RCC 7860 (cell line): ENCODE measurements around the gene STK38L.
A peak's percentile ranks its signal among the peaks of the same experiment; 100 is the strongest.

Source experiments
- DNase-seq: peaks from one replicate; pipeline ENCODE4 v3.0.0-alpha.2; 2015; ENCODE audit warnings: low spot score
- FAIRE-seq: peaks from 2 replicates; lab custom pipeline; 2012; peaks lifted over from hg19 to GRCh38; lab: Jason Lieb, UNC

The STK38L gene

DNA sequence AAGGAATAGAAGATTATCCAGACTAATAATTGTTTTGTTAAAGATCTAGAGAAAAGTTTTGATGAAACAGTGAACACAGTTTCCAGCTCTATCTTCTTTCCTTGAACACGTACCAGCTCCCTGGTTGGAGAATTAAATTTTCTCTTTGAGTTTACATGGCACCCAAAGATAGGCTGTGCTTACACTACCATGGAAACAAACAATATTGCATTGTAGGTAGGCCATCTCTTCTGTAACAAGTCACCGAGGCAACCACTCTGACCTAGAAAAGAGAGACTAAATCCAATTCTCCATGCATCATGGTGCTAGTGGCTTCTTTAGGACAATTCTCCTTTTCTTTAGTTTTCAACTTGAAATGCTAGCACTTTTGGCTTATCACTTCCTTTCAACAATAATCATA is 98.5 kb downstream of the STK38L start:
- DNase-seq = peak; percentile 38
- FAIRE-seq = no peak

DNA sequence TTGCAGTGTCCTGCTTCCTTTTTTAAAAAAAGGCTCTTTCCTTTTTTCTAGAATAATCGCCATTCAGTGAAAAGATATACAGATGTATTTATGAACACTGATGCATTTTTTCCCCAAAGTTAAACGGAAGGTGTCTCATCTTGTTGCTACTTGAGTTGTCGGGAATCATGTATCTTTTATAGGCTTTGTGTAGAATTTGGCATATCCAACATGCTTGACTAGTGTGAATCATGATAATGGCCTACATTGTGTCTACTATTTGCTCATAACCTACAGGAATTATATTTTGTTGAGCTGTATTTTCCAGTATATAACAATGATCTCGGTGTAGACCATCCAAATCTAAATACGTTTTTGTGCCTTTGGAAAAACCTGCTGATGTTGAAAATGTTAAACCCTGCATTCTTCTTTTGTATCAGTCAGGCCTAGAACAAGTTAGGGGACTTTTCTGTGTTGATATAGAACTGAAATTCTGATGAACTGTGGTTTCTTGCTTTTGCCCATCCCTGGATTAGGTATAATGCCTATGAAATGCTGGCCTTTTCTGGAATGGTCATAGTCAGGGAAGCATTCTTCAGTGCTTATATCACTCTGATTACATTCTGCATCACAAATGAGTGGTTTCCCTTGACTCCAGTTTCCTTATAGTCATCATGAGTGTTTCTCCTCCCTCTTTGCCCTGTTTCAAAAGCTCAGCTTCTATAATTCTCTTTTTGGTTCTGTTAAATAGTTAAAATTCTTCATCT is 99.3 kb downstream of the STK38L start:
- DNase-seq (peak; percentile 95), FAIRE-seq (peak; percentile 97)

DNA sequence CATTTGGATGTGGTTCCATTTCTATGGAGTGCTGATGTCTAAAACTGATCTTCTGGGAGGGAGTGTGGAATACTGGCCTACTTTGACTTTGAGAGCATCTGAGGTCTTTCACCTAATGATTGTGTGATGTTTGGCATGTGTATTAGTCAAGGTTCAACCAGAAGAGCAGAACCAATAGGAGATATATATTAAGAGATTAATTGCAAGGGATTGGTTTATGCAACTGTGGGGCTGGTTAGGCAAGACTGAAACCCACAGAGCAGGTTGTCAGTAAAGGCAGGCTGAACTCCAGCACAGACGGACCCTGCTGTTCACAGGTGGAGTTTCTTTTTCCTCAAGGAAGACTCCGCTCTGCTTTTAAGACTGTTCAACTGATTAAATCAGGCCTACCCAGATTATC is 100.2 kb downstream of the STK38L start:
- FAIRE-seq (no peak), DNase-seq (no peak)

GRCh38 chr12:27344760-27345159 is 100.7 kb downstream of the STK38L start:
- FAIRE-seq (no peak), DNase-seq (no peak)

DNA sequence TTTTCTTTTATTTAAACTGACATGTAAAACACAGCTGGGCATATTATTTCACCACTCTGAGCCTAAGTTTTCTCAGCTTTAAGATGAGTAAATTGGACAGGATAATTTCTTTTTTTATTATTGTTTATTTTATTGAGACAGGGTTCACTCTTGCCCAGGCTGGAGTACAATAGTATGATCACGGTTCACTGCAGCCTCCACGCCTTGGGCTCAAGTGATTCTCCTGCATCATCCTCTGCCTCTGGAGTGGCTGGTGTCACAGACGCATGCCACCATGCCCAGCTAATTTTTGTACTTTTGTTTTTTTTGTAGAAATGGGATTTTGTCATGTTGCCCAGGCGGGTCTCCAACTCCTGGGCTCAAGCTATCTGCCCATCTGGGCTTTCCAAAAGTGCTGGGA is 101.3 kb downstream of the STK38L start:
- DNase-seq (no peak), FAIRE-seq (no peak)

DNA sequence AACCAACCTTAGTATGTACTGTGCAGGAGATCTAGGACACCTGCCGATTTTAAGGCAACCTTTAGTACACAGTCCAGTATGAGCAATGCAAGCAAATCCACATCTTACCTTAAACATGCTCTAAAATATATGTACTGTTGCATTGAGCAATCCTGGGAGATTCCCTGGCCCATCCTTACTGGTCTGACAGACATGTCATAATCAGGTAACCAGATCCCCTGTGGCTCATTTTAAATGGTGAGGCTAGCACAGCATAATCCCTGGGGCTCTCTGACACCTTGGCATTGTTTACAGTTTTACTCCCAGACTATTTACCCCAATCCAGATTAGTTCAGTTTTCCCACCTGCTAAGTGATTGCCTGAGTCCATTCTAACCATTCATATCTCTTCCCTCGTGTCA is 103.7 kb downstream of the STK38L start:
- DNase-seq = no peak
- no peak for FAIRE-seq

- no peak for FAIRE-seq
- no peak for DNase-seq
Observed at GRCh38 chr12:27351476-27351875, 107.4 kb downstream of the STK38L start.

GRCh38 chr12:27355486-27355885 is 111.4 kb downstream of the STK38L start:
- no peak for DNase-seq
- no peak for FAIRE-seq

- DNase-seq (no peak), FAIRE-seq (no peak)
Observed at GRCh38 chr12:27355979-27356378, 111.9 kb downstream of the STK38L start.

DNA sequence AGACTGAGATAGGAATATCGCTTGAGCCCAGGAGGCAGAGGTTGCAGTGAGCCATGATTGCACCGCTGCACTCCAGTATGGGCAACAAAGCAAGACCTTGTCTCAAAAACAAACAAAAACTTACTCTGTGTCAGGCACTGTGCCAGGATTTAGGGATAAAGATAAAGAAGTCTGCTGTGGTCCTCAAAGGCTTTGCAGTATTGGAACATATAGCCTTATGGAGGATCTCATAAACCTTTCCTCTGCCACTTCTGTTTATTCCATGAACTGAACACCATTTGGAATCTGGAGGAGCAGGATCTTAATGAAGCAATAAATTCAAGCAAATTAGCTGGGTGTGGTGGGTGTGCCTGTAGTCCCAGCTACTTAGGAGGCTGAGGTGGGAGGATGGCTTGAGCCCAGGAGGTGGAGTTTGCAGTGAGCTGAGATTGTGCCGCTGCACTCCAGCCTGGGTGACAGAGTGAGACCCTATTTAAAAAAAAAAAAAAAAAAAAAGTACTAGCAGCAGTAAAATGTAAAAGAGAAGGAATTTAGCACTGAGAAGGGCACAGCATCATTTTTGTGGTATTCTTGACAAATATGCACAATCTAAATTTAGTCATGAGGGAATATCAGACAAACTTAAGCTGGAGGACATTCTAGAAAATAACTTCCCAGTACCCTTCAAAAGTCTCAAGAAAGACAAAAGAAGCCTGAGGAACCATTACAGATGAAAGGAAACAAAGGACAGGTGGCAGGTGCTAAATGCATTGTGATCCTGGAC is 115.7 kb downstream of the STK38L start:
- DNase-seq (no peak), FAIRE-seq (no peak)

DNA sequence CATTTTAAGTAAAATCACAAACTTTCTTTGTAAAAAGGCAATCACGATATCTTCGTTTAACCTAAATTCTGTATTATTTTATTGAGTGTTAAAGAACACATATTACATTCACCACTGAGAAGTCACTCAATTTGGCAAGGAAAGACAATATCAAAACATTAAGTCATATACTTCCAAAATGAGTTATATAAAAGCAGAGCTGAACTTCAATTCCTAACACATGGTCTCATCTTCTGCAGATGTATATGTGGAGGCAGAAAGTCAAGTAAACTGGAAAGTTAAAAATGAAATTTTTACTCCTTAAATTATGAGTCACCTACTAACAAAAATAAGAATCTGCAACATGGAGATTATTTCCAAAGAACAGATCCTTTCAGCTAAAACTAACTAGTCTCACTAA is 117.3 kb downstream of the STK38L start:
- DNase-seq (no peak), FAIRE-seq (no peak)

- DNase-seq (no peak), FAIRE-seq (no peak)
Observed at GRCh38 chr12:27366621-27367020, 122.5 kb downstream of the STK38L start.

GRCh38 chr12:27367078-27367477 is 123.0 kb downstream of the STK38L start:
- FAIRE-seq = peak; percentile 26
- DNase-seq = peak; percentile 45
